Activated B cell treated with CpG ODN at 0.5 μM for 24 hours (primary cell): ENCODE results near the gene MAPKAPK3. TPM values are rescaled to one million over a fixed set of nuclear protein-coding genes. Genes with fewer than 3 reads are reported as not detected.
A peak's percentile ranks its signal among the peaks of the same experiment; 100 is the strongest.

ENCODE experiments used
- ATAC-seq: fragments of 200-7000 bp; cut with Tn5 transposase; one replicate; pipeline ENCODE4 v1.10.0; 2021; ENCODE audit warnings: low read depth, mild to moderate bottlenecking, moderate library complexity
- CTCF ChIA-PET: fragments of 350-600 bp; sonication (Branson Sonifier 250); formaldehyde crosslinking; loops from one replicate; lab custom pipeline; 2021; ENCODE audit warnings: antibody characterized with exemption; lab: Charles Lee
- POLR2A ChIA-PET: fragments of 350-600 bp; sonication (Branson Sonifier 250); formaldehyde crosslinking; loops from one replicate; lab custom pipeline; 2021; ENCODE audit warnings: antibody characterized with exemption; lab: Charles Lee
- DNase-seq: peaks from one replicate; pipeline ENCODE4 v3.0.0; 2022
- H3K27ac Mint-ChIP-seq: one replicate; pipeline ENCODE4 v1.8.0; 2020; ENCODE audit warnings: mixed read lengths
- H3K27me3 Mint-ChIP-seq: one replicate; pipeline ENCODE4 v1.8.0; 2021; ENCODE audit warnings: mixed read lengths
- H3K36me3 Mint-ChIP-seq: one replicate; pipeline ENCODE4 v1.8.0; 2021; ENCODE audit warnings: low read depth, mixed read lengths
- H3K4me1 Mint-ChIP-seq: one replicate; pipeline ENCODE4 v1.8.0; 2021; ENCODE audit warnings: mixed read lengths
- H3K4me3 Mint-ChIP-seq: one replicate; pipeline ENCODE4 v1.8.0; 2020; ENCODE audit warnings: mild to moderate bottlenecking, mixed read lengths
- H3K9me3 Mint-ChIP-seq: one replicate; pipeline ENCODE4 v1.8.0; 2020; ENCODE audit warnings: mixed read lengths
- intact Hi-C: fragments of 100-400 bp; cut with micrococcal nuclease; formaldehyde crosslinking; loops from one replicate; pipeline ENCODE4 v1.15.1; 2024
- total RNA-seq: library from RNA; stranded (reverse); gene quantifications from 2 replicates; pipeline ENCODE4 v1.2.3, GENCODE V29; 2022
- TF ChIP-seq, protein P1 (sequence below): fragments of 200-600 bp; IDR thresholded peaks from one replicate; pipeline ENCODE4 v1.8.0; 2022; ENCODE audit warnings: antibody characterized with exemption, mild to moderate bottlenecking

MAPKAPK3 gene
- total RNA-seq, 1 donor from 2014 or later = 18.2 TPM

DNA sequence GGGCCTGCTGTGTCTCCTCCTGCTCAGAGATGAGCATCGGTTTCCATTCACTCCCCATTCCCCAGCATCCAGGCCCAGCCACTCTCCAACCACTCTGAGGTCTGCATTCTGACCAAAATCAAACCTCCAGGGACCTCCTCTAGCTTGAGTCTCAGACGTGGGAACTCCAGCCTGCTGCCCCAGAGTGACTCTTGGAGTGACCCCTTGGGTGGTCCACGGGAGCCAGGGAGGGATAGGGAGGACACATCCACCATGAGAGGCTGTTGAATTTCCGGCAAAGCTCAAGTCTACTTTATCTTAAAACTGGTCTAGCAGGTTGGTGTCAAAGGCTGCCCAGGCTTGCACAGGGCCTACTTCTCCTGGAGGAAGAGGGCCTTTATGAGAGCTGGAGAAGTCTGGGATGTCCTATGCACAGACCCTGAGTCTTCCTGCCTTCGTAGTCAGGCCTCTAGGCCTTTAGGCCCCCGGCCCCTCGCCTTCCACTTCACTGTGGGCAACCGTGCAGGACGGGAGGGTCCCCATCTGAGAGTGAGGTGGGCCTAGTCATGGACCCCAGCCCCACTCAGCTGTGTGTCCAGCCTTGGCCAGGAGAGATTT is 14.3 kb upstream of the MAPKAPK3 start:
- ATAC-seq = no peak
- POLR2A ChIA-PET = interaction anchor here (1.3 to 2.6 kb wide), 3 partner anchors 9 to 33 kb away, joined by 5 to 15 read pairs (median 10); partner anchors contain the start of genes CISH and HEMK1
- peak overlapping the region; percentile 63 for H3K27ac Mint-ChIP-seq
- no peak for DNase-seq
- peaks cover 43% of the 10 kb centered on the region for H3K4me1 Mint-ChIP-seq
- intact Hi-C loops = no loop called here
- no peak overlapping the region for H3K4me3 Mint-ChIP-seq
- CTCF ChIA-PET = interaction anchor here (1.5 kb wide), 2 partner anchors 12 to 13 kb away, joined by 4 to 5 read pairs; no protein-coding TSS in a partner anchor
- no peaks in the 10 kb centered on the region for H3K9me3 Mint-ChIP-seq
- H3K27me3 Mint-ChIP-seq = no peaks in the 10 kb centered on the region
- no peaks in the 10 kb centered on the region for H3K36me3 Mint-ChIP-seq
- TF ChIP-seq, protein P1, sequence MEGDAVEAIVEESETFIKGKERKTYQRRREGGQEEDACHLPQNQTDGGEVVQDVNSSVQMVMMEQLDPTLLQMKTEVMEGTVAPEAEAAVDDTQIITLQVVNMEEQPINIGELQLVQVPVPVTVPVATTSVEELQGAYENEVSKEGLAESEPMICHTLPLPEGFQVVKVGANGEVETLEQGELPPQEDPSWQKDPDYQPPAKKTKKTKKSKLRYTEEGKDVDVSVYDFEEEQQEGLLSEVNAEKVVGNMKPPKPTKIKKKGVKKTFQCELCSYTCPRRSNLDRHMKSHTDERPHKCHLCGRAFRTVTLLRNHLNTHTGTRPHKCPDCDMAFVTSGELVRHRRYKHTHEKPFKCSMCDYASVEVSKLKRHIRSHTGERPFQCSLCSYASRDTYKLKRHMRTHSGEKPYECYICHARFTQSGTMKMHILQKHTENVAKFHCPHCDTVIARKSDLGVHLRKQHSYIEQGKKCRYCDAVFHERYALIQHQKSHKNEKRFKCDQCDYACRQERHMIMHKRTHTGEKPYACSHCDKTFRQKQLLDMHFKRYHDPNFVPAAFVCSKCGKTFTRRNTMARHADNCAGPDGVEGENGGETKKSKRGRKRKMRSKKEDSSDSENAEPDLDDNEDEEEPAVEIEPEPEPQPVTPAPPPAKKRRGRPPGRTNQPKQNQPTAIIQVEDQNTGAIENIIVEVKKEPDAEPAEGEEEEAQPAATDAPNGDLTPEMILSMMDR = no peak

DNA sequence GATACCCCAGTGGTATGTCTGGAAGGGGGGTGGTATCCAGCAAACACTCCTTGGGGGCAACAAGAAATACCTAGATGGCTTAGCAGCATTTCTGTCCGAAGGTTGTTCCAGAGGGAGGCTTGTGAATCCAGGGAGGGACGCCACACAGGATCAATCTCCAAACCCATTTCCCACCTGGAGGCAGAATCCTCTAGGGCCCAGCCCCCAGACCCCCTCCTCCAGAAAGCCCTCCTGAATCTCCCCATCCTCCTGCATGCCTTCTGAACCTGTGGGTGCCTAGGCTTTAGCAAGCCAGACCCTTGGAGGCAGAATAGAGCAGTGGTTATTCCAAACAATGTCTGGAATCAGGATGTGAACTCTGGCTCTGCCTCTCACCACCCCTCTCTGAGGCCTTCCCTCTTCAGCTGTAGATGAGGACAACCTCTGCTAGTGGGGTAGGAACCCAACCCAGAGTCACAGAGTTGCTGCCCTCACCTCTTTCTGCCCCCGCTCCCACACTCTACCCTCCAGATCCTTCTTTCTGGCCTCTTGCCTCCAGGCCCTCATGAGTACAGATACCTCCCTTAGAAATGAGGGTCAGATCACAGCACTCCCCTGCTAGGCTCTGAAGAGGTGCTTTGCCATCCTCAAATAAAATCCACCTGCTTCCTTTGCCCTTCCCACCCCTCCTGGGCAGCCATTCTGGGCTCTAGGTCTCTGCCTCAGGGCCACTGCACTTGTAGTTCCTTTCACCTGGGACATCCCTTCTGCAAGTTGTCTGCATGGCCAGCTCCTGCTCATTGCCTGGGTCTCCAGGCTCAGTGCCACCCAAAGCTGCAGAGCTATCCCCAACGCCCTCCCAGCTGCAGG is 13.5 kb upstream of the MAPKAPK3 start:
- H3K36me3 Mint-ChIP-seq = no peaks in the 10 kb centered on the region

DNA sequence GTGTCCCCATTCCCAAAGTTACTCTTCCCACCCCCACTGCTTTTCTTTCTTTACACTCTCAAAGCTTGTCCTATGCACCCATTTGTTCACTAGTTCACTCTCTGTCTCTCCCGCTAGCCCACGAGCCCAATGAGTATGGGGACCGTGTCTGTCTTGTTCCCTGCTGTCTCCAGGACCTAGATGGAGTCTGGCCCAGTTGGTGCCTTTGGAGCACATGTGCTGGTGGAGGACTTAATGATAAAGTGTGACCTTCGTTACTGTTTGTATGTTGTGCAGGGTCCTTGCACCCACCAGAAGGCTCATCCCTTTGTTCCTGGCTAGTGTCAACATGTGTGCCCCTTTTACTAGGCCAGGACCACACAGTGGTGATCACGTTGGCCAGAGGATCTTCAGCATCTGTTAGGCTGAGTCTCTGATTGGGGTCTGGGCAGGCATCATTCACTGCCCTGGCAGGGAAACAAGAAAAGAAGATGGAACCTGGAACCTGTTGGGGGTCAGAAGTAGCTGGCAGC is 12.8 kb upstream of the MAPKAPK3 start:
- H3K27me3 Mint-ChIP-seq = no peaks in the 10 kb centered on the region
- H3K9me3 Mint-ChIP-seq = no peaks in the 10 kb centered on the region
- H3K27ac Mint-ChIP-seq = peak overlapping the region; percentile 56
- no peak for ATAC-seq
- H3K36me3 Mint-ChIP-seq = no peaks in the 10 kb centered on the region
- CTCF ChIA-PET = interaction anchor here (1.2 kb wide), 1 partner anchor 14 kb away, joined by 6 read pairs; no protein-coding TSS in a partner anchor
- H3K4me1 Mint-ChIP-seq = peaks cover 43% of the 10 kb centered on the region
- no peak for DNase-seq
- TF ChIP-seq, protein P1 = no peak
- H3K4me3 Mint-ChIP-seq = no peak overlapping the region
- POLR2A ChIA-PET = interaction anchor here (0.8 to 2.1 kb wide), 4 partner anchors 13 to 35 kb away, joined by 3 to 12 read pairs (median 6); partner anchors contain the start of genes HEMK1 and MAPKAPK3
- intact Hi-C loops = no loop called here

More for the DNA sequence above, 13.5 kb upstream of the MAPKAPK3 start:
- TF ChIP-seq, protein P1 = no peak
- H3K9me3 Mint-ChIP-seq = no peaks in the 10 kb centered on the region
- intact Hi-C loops = no loop called here
- no peak for ATAC-seq
- no peaks in the 10 kb centered on the region for H3K27me3 Mint-ChIP-seq
- H3K4me1 Mint-ChIP-seq = peaks cover 43% of the 10 kb centered on the region
- H3K4me3 Mint-ChIP-seq = no peak overlapping the region
- no peak overlapping the region for H3K27ac Mint-ChIP-seq
- CTCF ChIA-PET = no interaction called here
- no peak for DNase-seq
- POLR2A ChIA-PET = interaction anchor here (2.1 kb wide), 1 partner anchor 34 kb away, joined by 10 read pairs; the partner anchor contains the start of gene HEMK1

DNA sequence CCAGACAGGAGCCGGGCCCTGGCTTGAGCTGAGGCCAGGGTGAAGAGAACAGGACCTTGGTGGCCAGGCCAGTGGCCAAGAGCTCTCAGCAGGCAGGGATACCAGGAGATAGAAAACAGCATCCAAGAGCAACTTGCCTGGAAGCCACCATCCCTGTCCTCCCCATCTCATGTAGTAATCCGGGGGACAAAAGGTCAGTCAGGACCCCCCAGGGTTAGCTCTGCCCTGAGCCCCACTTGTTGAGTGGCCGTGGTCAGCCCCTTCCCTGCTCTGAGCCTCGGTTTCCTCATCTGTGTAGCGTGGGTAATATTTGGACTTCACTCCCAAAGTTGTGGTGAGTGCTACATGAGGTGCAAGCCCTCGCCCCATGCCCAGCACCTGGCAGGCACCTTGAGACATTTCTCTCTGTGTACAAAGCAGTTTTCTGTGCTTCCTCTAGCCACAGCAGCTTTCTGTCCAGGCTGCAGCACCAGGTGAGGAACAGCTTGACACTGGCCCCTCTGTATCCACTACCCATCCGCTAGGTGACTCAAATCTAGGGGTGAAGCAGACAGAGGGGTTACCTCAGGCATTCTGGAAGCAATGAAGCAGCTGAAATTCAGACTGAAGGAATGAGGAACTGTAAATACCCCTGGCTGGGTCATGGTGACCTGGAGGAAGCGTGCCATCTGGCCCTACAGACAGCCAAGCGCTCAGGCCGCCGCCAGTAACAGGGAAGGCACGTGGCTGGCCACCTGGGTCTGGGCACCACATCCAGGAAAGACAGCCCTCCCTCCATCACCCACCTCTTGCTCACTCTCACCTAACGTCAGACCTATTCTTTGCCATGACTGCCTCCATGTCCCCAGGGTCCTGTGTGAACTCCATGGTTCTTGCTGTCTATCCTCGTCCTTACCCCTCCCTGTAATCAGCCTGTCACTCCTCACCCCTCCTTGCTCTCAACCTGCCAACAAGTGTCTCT is 12.0 kb upstream of the MAPKAPK3 start:
- ChIA-PET CTCF (interaction anchor here (1.2 kb wide), 1 partner anchor 14 kb away, joined by 6 read pairs; no protein-coding TSS in a partner anchor), POLR2A (interaction anchor here (0.8 to 1.8 kb wide), 3 partner anchors 13 to 33 kb away, joined by 3 to 12 read pairs (median 3); partner anchors contain the start of gene MAPKAPK3)
- Mint-ChIP-seq H3K36me3 (no peaks in the 10 kb centered on the region), H3K4me1 (peaks cover 43% of the 10 kb centered on the region), H3K27ac (peak overlapping the region; percentile 38), H3K4me3 (peak overlapping the region; percentile 30), H3K9me3 (no peaks in the 10 kb centered on the region), H3K27me3 (no peaks in the 10 kb centered on the region)
- intact Hi-C loops = no loop called here
- TF ChIP-seq, protein P1 = no peak
- DNase-seq (no peak), ATAC-seq (peak; percentile 68)
